Loucy (cell line): Measurements from ENCODE around the gene UBE2U.

Experiments
- EZH2phosphoT487 ChIP-seq: fragments of 200-600 bp; IDR thresholded peaks from 2 replicates; pipeline ENCODE4 v1.6.1; 2018; ENCODE audit warnings: antibody characterized with exemption, mild to moderate bottlenecking, moderate library complexity, borderline replicate concordance
- TF ChIP-seq, protein P1 (sequence below): fragments of 200-600 bp; sonication (generic); conservative IDR thresholded peaks from 2 replicates; pipeline ENCODE4 v1.5.1; 2014; ENCODE audit warnings: mild to moderate bottlenecking, antibody characterized with exemption, low read length

DNA sequence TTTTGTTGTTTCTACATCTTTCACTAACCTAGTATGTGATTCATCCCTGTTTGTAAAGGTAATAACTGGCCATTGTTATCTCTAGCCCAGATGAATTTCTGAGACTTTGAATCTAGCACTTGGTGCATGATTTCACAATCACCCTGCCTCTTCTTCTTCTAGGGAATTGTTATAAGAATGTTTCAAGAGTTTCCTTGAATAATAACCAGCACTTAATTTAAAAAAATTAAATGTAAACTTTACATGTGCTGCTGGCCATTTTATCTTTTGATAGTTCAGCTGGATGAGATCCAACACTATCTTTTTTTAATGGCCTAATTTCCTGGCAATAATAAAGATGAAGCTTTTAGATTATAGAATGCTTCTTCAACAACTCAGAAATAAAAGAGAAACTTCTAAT lies 31.8 kb downstream of the UBE2U start:
- TF ChIP-seq, protein P1, sequence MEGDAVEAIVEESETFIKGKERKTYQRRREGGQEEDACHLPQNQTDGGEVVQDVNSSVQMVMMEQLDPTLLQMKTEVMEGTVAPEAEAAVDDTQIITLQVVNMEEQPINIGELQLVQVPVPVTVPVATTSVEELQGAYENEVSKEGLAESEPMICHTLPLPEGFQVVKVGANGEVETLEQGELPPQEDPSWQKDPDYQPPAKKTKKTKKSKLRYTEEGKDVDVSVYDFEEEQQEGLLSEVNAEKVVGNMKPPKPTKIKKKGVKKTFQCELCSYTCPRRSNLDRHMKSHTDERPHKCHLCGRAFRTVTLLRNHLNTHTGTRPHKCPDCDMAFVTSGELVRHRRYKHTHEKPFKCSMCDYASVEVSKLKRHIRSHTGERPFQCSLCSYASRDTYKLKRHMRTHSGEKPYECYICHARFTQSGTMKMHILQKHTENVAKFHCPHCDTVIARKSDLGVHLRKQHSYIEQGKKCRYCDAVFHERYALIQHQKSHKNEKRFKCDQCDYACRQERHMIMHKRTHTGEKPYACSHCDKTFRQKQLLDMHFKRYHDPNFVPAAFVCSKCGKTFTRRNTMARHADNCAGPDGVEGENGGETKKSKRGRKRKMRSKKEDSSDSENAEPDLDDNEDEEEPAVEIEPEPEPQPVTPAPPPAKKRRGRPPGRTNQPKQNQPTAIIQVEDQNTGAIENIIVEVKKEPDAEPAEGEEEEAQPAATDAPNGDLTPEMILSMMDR: no peak
- no peak for TF ChIP-seq EZH2phosphoT487
